Fibroblast of gingiva (primary cell): ENCODE results near the gene PRSS21.

ENCODE experiments used
- DNase-seq: peaks from one replicate; pipeline ENCODE4 v3.0.0-alpha.2; 2011; ENCODE audit warnings: low read depth

The PRSS21 gene

DNA sequence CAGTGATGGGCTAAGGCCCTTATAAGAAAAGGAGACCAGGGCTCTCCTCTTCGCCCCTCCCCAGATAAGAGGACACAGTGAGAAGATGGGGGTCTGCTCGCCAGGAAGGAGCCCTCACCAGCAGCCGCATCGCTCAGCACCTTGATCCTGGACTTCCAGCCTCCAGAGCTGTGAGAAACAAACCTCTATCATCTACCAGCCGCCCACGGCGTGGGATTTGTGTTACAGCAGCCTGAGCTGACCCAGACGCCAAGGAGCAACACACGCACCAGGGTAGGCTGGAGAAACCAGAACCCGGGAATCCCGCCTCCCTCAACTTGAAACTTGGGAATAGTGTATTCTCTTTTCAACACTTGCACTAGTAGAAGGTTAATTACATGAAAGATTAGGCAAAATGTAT, 8.9 kb downstream of the PRSS21 start:
- no peak for DNase-seq

DNA sequence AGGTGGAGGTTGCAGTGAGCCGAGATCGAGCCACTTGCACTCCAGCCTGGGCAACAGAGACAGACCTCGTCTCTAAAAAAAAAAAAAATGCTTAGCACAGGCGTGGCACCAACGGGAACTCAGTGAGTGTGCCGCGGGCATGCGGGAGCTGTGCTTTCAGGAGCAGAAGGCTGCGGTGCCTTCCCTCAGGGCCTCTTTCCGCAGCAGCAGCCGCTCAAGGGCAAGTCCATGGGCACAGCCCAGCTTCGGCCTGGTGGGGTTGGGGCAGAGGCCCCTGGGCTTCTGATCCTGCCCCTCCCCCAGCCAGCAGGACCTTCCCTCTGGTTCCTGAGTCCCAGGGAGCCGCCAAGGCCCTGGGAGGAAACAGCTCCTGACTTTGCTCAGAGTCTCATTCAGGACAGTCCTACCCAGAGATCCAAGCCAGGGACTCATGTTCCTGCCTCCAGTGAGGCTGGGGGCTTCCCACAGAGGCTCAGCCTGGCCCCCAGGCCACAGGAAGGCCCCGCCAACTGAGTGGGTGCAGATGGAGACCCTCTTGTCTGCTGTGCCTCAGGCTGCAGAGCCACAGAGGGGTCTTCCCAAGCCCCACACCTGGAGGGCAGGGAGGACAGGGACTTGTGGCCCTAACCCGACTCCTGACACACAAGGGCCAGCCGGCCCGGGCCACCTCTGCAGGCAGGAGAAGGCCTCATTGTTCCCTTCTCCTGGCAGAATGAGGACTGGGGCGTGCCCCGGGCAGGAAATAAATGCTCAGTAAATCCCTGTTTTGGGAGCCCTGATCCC, 9.7 kb downstream of the PRSS21 start:
- no peak for DNase-seq

DNA sequence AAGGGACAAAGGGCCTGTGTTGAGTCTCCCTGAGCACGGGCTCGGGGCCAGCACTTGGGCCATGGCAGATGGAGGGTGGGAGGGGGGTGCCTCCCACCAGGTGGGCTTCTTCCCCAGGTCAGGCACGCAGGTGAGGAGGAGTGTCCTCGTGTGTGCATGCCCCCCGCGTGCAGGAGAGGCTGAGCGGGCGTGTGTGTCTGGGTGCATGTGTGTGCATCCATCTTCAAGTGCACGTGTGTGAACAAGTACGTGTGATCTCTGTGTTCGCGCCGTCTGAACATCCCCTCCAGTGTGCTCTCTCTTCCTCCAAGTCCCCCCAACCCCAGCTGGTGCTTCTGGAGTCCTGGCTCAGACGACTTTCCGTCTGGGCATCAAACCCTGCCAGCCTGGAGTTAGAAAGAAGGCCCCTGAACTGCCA, 10.3 kb downstream of the PRSS21 start:
- DNase-seq = no peak

DNA sequence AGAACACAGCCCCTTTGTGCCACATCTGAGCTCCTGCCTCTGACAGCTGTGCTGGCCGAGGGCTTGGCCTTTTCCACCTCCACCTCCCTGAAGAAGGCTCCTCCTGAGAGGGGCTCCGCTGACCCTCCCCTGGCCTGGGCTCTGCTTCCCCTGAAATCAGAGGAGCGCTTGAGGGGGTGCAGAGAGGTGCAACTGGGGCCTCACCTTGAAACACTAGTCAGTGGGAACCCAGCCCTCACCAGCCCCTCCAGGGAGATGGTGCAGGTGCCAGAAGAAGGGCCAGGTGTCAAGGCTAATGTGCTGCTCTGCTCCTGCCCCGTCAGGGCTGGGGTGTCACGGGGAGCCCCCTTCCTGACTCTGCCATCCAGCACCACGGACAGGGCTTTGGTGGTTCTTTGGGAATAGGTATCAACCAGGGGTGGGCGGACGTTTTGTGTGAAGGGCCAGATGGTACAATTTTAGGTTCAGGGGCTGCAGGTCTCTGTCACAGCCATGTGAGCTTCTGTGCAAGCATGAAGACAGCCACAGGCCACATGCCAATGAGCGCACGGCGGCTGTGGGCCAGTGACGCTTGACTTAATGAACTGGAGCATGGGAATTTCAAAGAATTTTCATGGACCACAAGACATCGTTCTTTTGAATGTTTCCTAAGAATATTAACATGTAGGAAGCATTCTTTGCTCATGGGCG, 10.9 kb downstream of the PRSS21 start:
- DNase-seq = no peak

DNA sequence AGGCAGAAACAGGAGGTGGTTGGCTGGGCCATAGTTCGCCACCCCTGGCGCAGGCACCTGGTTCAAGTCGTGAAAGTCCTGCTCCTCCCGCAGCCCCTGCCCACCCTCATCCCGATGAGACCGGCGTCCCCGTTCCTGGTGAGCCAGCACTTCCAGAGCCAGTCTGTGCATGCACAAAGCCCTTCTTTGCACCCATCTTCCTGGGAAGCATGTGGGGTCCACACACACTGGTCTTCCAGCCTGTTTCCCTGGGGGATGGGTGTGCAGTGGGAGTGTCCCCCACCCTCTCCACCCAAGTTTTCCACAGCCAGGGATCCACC, 11.4 kb downstream of the PRSS21 start:
- DNase-seq = no peak

DNA sequence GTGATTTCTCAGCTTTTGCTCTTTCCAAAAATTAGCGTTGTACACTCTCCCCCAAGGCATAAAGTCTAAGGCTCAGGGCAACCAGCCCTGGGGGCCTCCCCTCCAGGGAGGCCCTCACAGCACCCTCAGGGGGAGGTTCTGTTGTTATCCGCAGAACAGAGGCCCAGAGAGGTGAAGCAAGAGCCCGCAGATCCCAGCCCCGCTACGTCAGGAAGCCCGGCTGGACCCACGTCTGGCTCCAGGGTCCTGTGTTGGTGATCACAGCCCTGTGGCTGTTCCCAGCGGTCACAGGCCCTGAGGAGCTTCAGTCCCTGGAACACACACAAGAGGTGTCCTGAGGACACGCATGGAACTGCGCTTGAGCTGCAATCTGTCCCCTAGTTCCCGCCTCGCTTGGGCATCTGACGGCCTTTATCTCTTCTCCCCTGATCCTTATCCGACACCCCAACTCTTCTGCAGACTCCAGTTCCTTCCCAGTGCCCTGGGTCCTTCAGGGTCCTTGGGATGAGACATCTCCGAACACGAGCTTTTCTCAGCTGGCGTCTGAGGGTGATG, 11.9 kb downstream of the PRSS21 start:
- no peak for DNase-seq

DNA sequence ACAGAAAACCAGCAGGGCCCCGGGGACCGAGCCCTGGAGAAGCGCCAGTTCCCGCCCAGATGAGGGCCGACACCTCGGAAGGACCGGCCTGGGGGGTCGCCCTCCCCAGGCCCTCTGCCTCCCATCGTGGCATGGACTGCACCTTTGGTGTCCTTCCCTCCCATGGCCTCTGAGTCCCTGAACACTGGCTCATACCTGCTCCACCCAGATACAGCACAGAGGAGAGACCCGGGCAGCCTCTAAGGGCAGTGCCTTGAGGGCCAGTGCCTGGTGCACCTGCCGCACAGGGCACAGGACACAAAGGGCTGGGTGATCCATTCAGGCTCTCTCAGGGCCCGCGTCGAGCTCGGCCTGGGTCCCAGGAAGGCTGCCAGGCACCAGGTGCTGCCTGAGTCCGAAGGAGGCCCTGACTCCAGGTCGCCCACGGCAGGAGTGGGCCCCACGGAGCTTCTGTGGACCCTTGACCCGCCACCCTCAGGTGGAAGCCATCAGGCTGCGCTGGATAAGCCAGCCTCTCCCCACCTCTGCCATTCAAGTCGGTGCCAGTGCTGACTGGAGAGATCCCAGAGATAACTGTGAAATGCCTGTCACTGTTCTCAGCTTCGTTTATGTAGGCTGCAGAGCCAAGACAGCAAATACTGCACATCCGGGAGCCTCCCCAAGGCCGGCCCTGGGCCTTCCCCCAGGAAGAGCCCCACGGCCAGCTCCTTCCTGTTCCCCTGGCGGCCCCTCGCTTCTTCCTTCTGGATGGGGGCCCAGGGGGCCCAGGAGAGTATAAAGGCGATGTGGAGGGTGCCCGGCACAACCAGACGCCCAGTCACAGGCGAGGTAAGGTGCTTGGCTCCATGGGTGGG, 12.7 kb downstream of the PRSS21 start, which contains the start of gene ZG16B:
Gene ZG16B (plus strand): TSS at position 803 of the 854 bp plus-strand sequence. CDS start 139 bp downstream, outside the sequence.
- no peak for DNase-seq

DNA sequence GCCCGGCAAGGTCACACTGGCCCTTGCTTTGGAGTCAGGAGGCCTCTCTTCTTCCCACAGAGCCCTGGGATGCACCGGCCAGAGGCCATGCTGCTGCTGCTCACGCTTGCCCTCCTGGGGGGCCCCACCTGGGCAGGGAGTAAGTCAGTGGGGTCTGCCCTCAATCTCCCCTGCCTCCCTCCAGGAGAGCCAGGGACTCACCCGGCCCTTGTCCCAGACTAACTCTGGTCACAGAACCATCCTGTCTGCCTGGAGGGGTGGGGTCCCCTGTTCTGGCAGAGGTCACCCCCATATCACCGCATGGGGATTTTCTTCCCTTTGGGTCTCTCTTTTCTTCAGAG, 13.3 kb downstream of the PRSS21 start:
- DNase-seq = no peak

DNA sequence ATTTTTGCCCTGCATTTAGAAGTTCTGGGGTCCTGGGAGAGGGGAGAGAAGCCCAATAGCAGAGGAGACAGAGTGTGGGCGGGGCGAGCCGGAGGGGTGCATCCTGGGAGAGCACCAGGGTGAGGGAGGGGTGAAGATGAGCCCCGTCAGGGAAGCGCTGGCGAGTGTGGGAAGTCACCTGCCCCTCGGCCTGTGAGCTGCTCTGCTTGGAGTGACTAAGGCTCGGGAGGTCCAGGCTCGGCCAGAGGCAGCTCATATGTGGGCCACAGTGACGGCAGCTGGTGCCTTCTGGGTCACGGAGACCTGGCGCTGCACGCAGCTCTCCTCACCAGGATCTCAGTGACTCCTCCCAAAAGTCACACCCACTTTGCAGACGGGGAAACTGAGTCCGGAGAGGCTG, 14.2 kb downstream of the PRSS21 start:
- DNase-seq = no peak

DNA sequence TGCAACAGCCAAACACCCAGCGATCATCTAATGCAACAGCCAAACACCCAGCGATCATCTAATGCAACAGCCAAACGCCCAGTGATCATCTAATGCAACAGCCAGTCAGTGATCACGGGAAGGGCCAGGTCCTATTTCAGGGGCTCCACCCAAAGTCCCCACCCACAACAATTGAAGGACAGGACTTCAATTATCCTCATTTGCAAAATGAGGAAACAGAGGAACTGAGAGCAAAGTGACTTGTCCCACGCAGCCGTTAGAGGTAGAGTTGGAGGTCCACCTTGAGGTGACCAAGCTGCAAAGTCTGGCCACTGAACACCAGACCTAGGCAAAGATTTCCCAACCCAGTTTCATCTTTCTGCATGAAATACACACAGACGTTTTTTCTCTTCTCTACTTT, 16.7 kb downstream of the PRSS21 start:
- no peak for DNase-seq

DNA sequence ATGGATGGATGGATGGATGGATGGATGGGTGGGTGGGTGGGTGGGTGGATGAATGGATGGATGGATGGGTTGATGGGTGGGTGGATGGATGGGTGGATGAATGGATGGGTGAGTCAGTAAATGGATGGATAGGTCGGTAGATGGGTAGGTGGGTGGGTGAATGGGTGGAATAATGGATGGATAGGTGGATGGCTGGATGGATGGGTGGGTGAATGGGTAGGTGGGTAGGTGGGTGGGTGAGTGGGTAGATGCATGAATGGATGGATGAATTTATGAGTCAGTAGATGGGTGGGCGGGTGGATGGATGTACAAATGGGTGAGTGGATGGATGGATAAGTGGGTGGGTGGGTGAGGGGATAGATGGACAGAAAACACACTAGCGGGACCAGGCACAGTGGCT, 17.9 kb downstream of the PRSS21 start:
- DNase-seq = no peak

DNA sequence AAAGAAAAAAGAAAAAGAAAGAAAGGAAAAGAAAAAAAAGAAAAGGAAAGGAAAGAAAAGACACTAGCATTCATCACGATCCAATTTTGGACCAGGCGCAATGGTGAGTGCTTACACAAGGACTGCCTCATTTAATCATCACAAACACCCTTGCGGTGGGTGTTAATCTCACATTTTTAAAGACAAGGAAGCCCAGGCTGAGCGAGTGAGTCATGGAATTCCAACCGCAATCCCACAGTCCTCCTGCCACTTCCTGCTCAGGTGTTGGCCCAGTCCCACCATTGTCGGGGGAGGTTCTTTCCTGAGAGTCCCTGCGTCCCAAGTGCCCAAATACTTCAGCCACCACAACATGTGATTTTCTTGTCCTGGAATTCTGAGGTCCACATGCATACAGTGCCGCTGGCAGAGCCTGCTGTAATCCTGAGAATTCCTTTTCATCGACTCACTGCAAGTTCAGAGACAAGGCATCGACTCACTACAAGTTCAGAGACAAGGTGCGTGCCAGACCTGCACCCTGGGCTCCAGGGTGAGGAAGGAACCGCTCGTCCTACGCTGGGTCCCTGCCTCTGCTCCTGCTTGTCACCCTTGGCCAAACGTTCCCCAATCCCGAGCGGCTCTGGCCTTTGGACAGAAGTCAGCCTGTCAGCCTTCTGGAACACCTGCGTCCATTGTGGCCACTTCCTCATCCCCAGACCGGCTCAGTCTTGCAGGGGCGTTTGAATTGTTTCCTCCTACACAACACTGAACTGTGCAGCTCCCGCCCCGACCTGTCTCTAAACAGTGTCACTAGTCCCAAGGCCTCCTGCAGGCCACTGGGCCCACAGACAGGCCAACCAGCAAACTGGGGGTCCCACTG, 18.8 kb downstream of the PRSS21 start:
- DNase-seq = peak; percentile 55

DNA sequence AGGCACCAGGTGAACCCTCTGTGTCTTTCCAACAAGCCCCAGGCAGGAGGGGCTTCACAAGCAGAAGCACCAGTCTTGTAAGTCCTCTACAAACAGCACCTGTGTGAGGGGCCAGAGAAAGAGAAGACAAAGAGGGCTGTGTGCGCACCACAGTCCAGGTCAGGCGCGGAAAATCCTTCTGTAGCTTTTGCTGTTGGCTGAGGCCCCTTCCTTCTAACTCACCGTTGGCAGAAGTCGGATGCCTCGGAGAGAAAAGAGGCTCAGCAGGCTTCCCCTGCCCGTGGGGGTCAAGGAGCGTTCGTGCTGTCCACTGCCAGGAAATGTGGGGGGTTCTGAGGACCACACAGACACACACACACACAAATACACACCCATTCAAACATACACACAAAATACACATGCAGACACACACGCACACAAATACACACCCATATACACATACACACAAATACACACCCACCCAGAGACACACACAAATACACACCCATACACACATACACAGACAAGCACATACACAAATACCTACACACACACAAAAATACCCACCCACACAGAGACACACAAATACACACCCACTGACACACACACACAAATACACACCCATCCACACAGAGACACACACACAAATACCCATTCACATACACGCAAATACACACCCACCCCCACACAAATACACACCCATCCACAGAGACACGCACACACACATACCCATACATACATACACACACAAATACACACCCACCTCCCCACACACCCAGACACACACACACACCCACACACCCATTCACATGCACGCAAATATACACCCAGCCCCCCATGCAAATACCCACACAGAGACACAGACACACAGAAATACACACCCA, 19.8 kb downstream of the PRSS21 start:
- DNase-seq = no peak

DNA sequence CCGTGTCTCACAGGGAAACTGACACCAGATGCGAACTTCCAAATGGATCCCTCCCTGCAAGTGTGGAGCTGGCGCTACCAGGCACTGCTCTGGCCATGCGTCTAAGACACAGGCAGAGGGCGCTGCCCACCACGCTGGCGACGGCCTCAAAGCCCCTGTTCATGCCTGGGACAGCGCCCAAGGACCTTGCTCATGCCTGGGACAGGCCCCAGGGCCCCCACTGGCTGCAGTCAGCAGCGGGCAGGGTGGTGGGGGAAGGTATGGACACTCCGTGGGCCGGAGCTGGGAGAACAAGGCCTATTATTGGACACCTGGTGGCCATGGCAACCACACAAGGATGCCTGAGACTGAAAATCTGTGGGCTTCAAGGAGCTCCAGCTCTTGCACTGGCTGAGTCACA, 21.9 kb downstream of the PRSS21 start:
- DNase-seq = peak; percentile 57

DNA sequence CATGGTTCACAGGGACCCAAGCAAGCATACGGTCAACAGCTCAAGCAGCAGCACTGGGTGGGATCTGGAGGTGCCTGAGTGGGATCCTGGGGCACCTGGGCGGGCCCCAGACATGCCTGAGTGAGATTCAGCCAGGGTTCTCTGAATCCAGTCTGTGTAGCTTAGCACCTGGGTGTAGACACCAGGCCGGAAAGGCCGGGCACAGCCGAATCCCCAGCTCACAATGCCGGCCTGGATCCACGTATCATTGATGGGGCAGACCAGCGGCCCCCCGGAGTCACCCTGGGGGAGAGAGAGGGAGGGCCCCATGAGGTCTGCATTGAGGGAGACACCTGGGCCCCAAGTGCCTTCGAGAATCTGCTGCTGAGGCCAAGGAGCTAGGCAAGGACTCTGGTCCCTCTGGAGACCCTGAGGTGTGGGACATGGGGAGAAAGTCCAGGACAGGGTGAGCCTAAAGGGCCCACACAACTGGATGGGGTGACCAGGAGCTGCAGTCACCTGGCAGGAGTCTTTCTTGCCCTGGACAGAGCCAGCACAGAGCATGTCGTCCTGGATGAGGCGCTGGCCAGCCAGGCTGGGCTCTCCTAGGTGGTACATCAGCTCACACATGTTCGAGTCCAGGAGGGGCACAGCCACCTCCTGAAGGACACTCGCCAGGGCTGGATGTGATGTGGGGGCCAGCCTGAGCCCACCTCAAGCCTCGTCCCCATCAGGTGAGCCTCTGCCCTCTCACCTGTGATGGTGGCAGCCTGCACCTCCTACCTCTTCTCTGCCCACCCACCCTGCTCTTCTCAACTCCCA, 22.8 kb downstream of the PRSS21 start:
- DNase-seq = no peak

DNA sequence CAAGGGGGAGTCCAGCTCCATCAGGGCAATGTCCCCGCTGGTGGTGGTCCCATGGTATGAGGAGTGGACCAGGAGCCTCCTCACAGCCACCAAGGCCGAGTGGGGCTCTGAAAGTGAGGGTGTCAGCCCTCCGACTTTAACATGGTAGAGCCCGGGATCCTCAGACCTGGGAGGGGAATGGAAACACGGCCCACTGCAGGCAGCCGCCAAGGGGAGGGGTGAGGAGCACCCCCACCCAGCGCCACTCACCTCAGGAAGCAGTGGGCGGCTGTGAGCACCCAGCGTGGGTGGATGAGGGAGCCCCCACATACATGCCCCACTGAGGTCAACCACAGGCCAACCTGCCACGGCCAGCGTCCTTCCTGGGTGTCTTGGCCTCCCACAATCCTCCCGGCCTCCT, 23.9 kb downstream of the PRSS21 start:
- no peak for DNase-seq

DNA sequence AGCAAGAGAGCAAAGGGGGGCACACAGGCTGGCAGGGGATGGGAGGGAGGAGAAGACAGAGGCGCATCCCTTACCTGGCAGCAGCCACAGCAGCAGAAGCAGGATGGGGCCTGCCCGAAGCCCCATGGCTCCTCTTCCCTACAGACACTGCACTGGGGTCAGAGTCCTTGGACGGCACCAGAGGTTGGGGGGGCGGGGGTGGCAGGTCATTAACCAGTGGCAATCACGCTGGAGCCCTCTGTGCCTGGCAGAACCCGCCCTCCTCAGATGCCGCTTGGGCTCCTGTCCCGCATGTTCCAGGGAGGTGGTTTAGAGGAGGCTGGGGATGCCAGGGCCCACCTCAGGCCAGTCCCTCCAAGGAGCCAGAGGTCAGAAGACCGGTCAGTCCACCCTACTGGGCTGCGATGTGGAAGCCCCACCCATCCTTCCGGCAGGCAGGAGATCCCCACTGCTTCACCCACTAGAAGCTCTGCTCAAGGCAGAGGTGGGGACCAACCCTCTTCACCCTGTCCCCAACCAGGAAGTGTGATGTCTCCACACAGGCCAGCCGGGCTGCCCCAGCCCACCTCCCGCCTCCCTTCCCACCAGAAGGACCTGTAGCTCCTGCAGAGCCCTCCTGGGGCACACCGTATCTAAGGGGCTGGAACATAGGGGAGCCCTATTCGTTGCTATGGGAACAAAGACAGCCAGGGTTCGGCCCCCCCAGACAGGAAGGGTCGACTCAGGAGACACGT, 24.7 kb downstream of the PRSS21 start:
- DNase-seq = no peak

DNA sequence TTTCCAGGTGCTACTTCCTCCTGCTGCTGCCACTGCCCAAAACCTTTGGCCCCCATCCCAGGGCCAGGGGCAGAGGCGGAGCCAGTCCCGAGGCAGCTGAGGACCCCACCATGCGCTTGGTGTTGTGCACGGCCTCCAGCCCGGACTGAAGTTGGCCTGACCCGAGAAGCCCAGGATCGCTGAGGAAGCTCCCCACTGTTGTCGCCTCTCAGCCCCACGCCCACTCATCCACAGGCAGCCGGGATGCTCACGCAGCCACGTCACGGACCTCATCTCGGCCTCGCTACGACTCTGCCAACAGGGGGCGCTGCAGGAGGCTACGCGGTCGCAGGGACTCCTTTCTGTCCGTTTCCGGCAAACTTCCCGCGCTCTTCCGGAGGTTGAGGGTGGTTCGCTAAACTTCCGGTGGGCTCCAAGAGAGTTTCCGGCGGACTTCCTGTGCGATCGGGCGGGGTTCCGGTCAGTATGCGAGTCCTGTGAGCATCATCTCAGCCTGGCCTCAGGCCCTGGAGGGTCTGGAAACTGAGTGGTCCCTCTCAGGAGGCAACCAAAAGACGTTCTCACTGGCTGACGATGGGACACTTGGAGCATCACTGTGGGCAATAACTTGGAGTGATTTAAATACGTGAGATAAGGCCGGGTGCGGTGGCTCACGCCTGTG, 25.4 kb downstream of the PRSS21 start:
- peak; percentile 14 for DNase-seq

DNA sequence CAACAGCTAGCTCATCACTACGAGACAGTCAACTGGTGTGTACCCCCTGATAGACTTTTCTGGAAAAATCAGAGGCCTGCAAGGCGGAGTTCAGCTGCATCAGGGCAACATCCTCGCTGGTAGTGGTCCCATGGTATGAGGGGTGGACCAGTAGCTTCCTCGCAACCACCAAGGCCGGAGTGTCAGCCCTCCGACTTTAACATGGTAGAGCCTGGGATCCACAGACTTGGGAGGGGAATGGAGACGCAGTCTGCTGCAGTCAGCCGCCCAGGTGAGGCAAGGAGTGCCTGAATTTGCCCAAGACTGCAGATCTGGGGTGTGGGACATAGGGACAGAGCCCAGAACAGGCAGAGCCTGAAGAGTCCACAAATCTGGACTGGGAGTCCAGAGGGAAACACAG, 26.5 kb downstream of the PRSS21 start:
- no peak for DNase-seq
